Mucosa of gallbladder (tissue), 1 donor: Measurements from ENCODE around the gene TNFSF13B. TPM values are rescaled to one million over a fixed set of nuclear protein-coding genes. Genes with fewer than 3 reads are reported as not detected.
"Not testable (repeated sequence)": the region's sequence is repeated elsewhere in the genome, so short reads cannot be mapped to it uniquely, and the experiment has no call there.

Experiments
- DNase-seq: peaks from one replicate; pipeline ENCODE4 v3.0.0-alpha.2; 2020; ENCODE audit warnings: low spot score
- total RNA-seq: library from RNA; stranded (reverse); gene quantifications from one replicate; pipeline ENCODE4 v1.2.1, GENCODE V29; 2021
- donor health status: DM: no; HTN: no; CAD: no.

Gene TNFSF13B
- total RNA-seq, 1 donor from 2014 or later: 7.2 TPM

DNA sequence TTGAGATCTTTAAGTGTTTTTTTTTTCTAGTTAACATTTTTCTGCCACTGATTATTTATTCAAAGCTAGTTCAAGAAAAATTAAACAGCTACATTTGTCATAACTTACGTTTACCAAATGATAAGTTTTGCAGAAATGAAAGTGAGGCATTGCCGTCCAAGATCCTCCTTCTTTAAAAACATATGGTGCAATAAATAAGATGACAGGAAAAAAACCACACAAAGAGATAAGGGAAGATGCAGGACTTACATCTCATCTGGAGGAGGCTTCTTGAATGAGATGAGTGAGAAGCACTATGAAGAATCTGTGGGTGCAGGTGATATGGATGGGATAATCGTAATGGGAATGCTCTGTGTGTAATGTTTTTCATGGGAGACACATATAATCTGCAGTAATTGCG, 12.4 kb downstream of the TNFSF13B start:
- no peak for DNase-seq

DNA sequence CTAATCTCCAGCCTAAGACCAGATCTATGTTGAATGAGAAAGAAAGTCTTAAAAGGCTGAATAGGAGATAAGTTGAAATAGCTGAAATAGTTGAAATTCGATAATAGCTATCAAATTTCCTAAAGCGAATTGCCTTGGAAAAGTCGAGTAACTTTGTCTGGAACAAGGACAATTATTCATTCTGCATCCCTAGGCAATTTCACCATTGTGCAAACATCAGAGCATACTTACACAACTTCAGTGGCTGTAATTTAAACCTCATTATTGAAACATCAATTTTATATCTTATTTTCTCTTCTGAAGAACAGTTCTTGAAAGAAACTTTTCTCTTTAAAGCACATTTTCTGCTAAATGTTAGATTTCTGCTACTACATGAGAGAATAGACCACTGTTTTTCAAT, 13.6 kb downstream of the TNFSF13B start:
- DNase-seq: no peak

DNA sequence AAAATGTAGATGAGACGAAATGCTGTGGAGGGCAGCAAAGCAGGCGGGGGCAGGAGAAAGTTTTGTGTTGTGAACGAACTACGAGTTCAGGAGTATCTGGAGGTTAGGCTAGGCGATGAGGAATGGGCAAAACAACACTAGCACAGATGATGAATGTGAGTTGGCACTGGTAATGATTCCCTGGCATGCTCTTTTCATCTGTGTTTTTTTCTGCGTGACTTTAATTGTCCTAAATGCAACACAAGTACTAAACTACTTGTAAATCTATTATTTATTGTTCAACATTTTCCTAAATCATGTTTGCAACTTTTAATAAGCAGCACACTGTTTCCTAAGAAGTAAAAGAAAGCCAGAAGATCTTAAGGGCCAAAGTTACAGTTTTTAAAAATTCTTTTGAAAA, 19.2 kb downstream of the TNFSF13B start:
- no peak for DNase-seq

DNA sequence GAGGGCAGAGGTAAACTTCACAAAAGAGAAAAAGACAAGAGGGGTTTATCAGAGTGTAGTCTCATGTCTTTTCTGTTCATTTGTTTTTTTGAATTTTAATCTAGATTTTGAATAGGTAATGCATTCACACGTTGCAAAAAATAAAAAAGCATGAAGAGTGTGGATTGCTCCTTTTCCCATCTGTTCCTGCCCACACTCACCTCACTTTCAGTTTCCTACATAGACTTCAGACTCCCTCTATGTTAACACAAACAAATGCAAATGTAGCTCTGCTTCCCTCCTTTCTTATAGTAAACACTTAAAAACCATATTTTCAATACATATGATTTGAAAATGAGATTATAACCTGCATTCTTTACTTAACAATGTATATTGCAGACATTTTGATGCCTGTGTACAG, 20.3 kb downstream of the TNFSF13B start:
- DNase-seq: no peak

DNA sequence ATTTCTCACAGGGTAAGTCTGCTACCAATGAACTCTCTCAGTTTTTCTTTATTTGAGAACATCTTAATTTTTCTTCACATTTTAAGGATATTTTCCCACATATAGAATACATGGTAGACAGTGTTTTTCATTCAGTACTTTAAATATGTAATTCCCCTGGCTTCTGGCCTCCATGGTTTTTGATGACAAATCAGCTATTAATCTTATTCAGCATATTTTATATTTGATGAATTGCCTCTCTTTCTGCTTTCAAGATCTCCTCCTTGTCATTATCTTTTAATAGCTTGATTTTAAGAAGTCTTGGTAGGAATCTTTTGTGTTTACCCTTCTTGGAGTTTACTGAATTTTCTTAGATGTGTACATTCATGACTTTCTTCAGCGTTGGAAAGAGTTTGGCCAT, 27.6 kb downstream of the TNFSF13B start:
- DNase-seq: no peak

DNA sequence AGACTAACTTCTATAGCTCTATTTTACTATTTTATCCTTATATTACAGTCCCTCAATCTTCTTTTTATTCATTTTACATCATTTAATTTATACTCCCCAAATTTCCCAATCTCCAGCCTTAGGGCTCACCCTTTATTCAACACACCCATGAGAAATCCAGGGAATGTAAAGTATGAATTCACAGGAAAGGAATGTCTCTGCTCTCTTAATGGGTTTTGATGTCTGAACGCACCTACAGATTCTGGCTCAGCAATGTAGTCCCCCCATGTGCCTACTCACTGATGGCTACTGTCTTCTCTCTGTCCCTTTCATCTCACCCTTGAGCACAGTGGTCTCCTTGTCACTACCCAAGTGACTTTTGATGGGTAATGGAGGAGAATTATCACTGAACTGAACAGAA, 32.8 kb downstream of the TNFSF13B start:
- DNase-seq: no peak

DNA sequence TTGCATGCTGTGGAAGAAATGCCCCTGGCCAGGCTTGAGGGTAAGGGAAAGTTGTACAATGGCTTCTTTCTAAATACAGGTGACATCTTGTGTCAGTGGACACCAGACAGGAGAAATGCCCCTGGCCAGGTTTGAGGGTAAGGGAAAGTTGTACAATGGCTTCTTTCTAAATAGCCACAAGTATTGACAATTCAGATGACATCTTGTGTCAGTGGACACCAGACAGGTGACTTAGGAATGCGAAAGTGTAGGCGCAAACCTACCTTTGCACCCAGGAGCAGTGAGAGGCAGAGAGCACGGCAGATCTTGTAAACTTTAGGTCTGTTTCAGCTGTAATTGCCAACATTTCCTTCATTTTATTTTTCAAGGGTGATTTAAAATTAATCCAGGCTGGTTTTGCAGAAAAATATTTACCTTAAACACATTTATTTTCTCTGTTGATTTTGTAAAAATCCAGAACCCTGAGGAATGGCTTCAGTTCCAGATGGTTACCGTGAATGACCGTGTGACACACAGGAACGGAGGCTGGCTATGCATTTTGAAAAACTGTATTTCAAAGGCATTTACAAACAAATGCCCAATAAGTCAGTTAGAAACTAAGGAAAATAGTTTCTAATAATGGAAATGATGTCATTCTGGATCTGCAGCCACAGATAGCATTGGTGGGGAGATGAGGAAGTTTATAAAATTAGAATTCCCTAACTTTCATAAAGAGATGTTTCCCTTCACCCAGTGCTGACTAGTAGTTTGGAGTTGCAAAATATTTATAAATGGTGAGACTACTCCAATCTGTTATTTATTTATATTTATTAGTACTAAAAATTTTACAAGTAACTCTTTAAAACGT, 34.9 kb downstream of the TNFSF13B start:
- DNase-seq: no peak

DNA sequence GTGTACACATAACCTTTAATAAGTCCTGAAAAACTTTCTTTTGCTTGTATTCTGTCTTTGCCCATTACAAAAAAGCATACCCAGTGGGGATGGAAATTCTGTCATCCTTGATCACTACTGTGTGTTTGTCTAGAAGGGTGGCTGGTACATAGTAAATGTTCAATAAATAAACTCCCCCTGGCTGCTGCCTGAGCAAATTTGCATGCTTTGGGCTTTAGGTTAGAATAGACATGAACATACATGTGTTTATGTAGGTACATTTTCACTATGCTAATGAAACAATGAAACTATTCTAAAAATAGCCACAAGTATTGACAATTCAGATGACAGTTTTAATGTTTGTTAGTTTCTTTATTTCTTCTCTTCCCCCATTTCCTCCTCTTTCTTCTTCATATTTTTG, 36.1 kb downstream of the TNFSF13B start:
- DNase-seq: no peak

DNA sequence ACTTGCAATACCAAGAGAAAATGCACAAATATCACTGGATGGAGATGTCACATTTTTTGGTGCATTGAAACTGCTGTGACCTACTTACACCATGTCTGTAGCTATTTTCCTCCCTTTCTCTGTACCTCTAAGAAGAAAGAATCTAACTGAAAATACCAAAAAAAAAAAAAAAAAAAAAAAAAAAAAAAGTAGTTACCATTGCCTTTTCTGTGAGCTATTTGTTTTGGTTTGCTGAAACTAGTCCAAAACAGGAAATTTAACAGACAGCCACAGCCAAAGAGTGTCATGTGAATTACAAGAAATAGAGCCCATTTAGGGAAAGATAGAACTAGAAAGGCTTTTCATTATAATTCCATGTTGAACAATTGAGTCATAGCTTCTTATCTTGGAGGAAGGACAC, 37.3 kb downstream of the TNFSF13B start:
- no peak for DNase-seq

DNA sequence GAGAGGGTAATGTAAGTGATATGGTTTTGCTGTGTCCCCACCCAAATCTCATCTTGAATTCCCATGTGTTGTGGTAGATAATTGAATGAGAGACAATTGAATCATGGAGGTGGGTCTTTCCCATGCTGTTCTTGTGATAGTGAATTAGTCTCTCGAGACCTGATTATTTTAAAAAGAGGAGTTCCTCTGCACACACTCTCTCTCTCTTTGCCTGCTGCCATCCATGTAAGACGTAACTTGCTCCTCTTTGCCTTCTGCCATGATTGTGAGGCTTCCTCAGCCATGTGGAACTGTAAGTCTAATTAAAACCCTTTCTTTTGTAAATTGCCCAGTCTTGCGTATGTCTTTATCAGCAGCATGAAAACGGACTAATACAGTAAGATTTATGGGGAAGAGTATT, 42.1 kb downstream of the TNFSF13B start:
- not testable (repeated sequence) for DNase-seq

DNA sequence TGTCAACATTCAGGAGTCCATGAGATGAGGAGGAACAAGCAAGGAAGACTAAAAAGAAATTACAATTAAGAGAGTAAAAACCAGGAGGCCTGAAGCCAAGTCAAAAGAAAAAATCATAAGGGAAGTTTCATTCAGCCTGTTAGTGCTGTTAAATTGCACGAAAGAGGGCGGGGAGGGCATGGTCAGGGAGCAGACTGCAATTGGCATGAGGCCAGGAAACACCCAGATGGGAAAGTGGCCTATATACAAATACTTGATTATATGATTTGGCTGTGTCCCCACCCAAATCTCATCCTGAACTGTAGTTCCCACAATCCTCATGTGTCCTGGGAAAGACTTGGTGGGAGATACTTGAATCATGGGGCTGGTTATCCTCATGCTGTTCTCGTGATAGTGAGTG, 43.9 kb downstream of the TNFSF13B start:
- no peak for DNase-seq

DNA sequence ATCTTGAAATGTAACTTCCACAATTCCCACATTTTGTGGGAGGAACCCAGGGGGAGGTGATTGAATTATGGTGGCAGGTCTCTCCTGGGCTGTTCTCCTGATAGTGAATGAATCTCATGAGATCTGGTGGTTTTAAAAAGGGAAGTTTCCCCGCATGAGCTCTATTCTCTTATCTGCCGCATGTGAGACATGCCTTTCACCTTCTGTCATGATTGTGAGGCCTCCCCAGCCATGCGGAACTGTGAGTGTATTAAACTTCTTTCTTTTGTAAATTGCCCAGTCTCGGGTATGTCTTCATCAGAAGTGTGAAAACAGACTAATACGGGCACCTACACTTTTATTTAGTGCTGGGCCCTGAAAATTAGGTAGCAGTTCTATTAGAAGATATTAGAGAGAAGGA, 45.8 kb downstream of the TNFSF13B start:
- DNase-seq: no peak

DNA sequence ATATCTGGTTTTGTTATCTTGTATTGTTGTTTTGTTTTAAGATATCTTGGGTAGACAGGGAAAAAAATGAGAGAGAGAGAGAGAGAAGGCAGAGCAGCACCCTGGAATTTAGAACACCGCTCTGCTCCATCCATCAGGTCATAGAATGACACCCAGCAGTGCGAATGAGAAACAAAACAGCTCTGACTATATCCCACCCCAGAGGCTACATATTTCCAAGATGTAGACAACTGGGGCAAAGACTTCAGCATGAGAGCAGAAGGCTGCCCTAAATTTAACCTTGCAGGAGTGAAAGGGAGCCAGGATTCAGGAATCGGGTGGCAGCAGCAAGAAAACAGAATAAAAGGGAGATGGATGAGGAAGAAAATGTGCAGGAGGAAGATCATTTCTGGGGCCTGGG, 46.5 kb downstream of the TNFSF13B start:
- no peak for DNase-seq

DNA sequence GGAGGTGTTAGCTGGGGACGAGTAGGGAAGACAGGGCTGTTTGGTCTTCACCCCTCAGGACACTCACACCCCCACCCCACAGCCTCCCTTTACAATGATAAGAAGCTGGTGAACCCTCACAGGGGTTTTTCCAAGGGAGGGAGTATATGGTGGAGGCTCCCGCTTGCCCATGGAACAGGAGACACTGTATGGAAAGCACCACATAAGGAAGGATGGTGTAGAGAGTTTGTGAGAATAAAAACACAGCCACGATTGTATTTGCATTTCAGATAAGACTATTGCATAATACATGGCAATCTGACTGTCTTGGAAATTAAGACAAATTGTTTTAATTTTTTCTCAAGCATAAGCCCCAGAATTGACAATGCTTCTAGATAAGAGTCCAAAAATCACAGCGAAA, 46.9 kb downstream of the TNFSF13B start:
- DNase-seq: no peak

DNA sequence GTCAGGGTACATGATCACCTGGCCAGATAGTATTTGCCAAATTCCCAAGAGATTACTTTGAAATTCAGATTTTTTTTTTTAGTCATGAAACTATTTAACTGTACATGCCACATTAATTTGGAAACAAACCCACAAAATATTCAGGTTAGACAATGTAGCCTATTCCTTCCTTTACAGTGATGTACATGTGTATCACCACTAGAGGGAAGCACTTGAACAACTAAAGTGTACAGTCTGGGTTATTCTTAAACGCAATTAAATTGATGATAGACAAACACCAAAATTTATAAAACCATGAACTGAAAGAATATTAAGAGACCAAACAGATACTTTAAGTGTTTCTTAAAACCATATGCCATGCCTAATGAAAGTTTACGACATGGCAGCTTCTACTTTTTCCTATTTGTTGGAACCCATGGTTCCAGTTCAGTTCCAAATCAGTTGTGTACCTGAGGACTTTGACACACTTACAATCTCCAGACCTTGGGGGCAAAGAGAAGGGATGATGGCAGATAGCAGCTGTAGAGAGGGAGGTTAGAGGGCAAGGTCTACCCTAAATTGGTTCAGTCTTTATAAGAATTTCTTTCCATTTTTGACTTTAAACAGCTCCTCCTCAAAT, 52.8 kb downstream of the TNFSF13B start:
- no peak for DNase-seq

DNA sequence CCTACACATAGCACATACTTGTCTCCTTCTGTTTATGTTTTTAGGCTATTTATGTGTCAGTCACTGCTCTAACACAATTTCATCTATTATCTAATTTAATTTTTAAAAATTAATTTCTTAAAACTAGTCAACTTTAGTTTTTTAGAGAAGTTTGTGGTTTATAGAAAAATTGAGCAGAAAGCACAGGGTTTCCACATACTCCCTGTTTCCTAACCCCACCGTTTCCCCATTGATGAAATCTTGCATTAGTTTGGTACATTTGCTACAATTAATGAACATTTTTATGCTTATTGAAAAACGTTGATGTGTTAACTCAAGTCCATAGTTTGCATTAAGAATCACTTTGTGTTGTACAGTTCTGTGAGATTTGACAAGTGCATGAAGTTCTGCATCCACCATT, 53.5 kb downstream of the TNFSF13B start:
- no peak for DNase-seq

DNA sequence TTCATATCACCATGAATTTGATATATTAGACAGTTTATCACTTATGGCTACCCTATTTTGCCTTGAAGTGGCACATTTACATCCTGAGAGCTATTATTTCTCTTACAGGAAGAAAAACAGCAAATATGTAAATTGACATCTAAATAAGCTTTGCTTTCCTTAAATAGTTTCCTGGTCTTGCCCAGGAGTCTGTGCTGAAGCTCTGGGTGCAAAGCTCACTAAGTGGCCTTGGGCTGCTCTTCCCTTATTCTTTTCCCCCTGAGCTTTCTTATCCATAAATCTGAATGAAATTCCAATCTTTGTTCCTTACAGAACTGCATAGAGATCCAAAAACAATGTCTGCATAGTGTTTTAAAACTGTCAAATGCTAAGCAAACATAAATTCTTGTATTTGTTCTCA, 56.3 kb downstream of the TNFSF13B start:
- DNase-seq: no peak

DNA sequence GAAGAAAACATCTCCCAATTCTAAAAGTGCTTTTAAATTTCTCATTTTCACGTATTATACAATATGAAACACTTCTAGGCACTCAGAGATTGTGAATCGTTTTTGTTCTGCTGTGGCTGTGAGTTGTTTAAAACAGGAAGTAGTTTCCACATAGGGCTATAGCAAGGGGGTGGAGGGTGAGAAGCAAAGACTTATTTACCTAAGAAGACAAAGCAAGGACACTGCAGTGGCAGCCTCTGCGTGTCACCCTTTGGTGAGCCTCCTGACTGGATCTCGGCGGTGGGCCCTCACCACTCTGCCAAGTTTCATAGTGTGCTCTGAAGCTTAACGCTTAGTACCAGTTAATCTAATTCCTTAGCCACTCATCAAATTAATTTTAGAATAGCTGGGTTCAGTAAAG, 56.8 kb downstream of the TNFSF13B start:
- peak; percentile 21 for DNase-seq

DNA sequence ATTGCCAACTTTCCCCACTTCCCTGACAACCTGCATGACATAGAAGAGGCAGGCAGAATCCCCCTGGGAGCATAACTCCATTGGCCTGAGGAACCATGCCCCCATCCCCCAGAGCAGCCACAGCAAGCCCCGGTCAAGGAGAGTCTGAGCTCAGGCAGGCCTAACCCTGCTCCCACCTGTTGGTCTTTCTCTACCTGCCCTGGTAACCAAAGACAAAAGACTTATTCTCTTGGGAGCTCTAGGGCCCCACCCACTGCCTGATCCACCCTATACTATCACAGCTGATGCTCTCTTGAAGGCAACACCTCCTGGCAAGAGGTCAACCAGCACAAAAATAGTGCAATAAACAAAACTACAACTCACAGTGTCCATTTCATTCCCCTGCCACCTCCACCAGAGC, 59.3 kb downstream of the TNFSF13B start:
- no peak for DNase-seq

DNA sequence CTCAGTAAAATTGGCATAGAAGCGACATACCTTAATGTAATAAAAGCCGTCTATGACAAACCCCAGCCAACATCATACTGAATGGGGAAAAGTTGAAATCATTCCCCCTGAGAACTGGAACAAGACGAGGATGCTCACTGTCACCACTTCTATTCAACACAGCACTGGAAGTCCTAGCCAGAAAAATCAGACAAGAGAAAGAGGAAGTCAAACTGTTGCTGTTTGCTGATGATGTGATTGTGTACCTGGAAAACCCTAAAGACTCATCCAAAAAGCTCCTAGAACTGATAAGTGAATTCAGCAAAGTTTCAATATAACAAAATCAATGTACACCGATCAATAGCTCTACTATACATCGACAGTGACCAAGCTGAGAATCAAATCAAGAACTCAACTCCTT, 63.3 kb downstream of the TNFSF13B start:
- DNase-seq: no peak

DNA sequence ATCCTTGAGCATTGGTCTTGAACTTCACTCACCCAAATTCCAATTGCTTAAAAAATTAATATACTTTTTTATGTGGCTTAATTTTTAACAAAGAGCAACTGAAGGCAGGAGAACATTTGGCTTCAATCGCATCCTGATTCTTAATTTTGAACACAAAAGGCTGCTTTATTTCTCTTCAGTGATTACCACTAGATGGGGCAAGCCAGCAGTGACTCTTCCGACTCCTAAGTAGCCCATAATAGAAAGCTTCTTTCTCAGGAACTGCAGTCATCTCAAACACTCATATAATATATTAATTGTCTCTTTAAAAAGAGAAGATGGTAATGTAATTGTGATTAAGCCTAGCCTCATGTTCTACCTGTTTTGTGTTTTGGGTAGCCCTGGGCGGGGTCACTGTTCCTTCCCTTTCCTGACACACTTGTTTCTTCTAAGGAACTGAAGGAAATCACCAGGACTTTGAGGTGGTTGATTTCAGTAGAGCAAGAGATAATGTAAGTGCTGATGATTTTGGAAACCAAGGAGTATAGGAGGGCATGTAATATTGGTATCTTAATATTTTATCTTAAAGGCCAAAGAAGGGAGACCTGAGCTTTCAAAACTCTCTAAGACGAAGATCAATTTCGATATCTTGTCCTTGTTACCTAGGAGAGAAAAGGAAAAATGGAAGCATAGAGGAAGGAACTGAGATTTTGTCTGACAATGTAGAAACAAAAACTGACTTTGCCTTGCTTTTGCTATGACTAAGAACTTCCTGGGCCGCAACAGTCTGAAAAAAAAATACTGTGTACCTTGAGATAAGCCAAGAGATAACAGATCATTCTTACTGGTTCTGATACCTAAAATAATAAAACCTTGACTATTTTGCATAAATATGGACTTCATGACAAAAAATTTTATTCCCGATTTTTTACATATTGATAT, 73.1 kb downstream of the TNFSF13B start:
- DNase-seq: no peak

DNA sequence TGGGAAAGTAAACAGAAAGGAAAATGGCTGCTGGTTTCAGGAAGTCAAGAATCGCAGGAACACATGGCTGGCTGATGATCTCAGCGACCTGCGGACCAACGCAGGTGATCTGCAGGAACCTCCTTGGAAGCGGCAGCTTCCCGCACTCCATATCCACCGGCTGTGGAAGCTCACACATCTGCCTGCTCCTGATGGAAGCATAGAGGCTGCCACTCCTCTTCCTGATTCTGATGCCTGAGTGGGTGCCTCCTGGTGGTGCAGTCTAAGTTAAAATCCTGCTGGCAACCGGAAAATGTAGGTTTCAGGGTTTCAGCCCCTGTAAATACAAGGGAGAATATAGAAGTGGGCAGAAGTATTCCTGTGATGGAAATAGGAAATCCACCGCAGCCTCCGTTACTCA, 75.5 kb downstream of the TNFSF13B start:
- DNase-seq: no peak

DNA sequence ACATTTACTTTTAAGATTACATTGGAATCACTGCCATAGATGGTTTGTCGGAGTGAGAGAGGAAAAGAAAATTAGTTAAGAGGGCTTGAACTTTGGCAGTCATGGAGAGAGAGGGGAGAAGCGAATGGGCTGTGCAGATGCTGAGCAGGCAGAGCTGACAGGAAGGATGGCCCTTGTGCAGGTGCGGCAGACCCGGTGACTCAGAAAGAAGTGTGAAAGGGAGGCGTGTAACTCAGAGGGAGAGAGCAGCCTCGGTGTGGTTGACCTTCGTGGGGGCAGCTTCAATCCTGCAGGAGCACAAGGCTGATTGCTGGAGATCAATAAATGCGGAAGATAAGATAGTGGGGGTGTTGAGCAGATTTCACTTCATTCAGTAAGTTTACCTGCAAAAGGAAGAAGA, 76.9 kb downstream of the TNFSF13B start:
- DNase-seq: peak; percentile 51
